ENCODE data around the gene RUFY3.
"Not testable (repeated sequence)": the region's sequence is repeated elsewhere in the genome, so short reads cannot be mapped to it uniquely, and the experiment has no call there.

The RUFY3 gene

GRCh38 chr4:70840631-70841030 is 118.9 kb downstream of the RUFY3 start:
- not testable (repeated sequence) for DNase-seq (ENCODE audit: low spot score)

- DNase-seq (ENCODE audit: low spot score) = no peak
These were observed 119.4 kb downstream of the RUFY3 start for GRCh38 chr4:70841211-70841610.

GRCh38 chr4:70841951-70842350 is 120.2 kb downstream of the RUFY3 start:
- DNase-seq (ENCODE audit: low spot score) = no peak

GRCh38 chr4:70842761-70843435 is 121.1 kb downstream of the RUFY3 start:
- DNase-seq (ENCODE audit: low spot score) = no peak

GRCh38 chr4:70844180-70844579 is 122.4 kb downstream of the RUFY3 start:
- no peak for DNase-seq (ENCODE audit: low spot score)

- DNase-seq (ENCODE audit: low spot score) = no peak
These were observed 127.5 kb downstream of the RUFY3 start for GRCh38 chr4:70849291-70849690.

GRCh38 chr4:70855464-70855863 is 133.7 kb downstream of the RUFY3 start:
- DNase-seq (ENCODE audit: low spot score) = no peak

Data from cerebellar cortex (tissue), 1 donor.